Measurements from ENCODE around the gene CD40LG.

CD40LG gene

GRCh38 chrX:136650811-136651210 is 2.9 kb downstream of the CD40LG start:
- no peak overlapping the region for H3K27ac ChIP-seq
- no peak for DNase-seq
- no peaks in the 10 kb centered on the region for H3K27me3 ChIP-seq (replicated peaks)
- no peak for TF ChIP-seq CTCF (IDR thresholded peaks at IDR 0.05; ENCODE audit: low read depth, low read length, missing control alignments)
- H3K36me3 ChIP-seq (replicated peaks), result no peaks in the 10 kb centered on the region
- H3K4me3 ChIP-seq (ENCODE audit: low read depth, low read length), result no peak overlapping the region
- in situ Hi-C loops (cut with HindIII; ENCODE audit: low pct_ligation_motif_present, low sequenced_read_pairs), result no loop called here

GRCh38 chrX:136652822-136653723 is 5.1 kb downstream of the CD40LG start:
- DNase-seq, result no peak
- TF ChIP-seq CTCF (IDR thresholded peaks at IDR 0.05; ENCODE audit: low read depth, low read length, missing control alignments), result no peak

GRCh38 chrX:136656361-136656964 is 8.5 kb downstream of the CD40LG start:
- Histone ChIP-seq H3K27ac (no peak overlapping the region), H3K36me3 (replicated peaks) (no peaks in the 10 kb centered on the region), H3K27me3 (replicated peaks) (no peaks in the 10 kb centered on the region), H3K4me3 (ENCODE audit: low read depth, low read length) (no peak overlapping the region)
- no peak for TF ChIP-seq CTCF (IDR thresholded peaks at IDR 0.05; ENCODE audit: low read depth, low read length, missing control alignments)
- in situ Hi-C loops (cut with HindIII; ENCODE audit: low pct_ligation_motif_present, low sequenced_read_pairs), result no loop called here
- DNase-seq, result no peak

More at GRCh38 chrX:136652822-136653723, 5.1 kb downstream of the CD40LG start:
- no peaks in the 10 kb centered on the region for H3K27me3 ChIP-seq (replicated peaks)
- no peak overlapping the region for H3K27ac ChIP-seq
- no peak overlapping the region for H3K4me3 ChIP-seq (ENCODE audit: low read depth, low read length)
- H3K36me3 ChIP-seq (replicated peaks), result no peaks in the 10 kb centered on the region
- in situ Hi-C loops (cut with HindIII; ENCODE audit: low pct_ligation_motif_present, low sequenced_read_pairs), result no loop called here

- Histone ChIP-seq H3K27me3 (replicated peaks) (no peaks in the 10 kb centered on the region), H3K36me3 (replicated peaks) (no peaks in the 10 kb centered on the region), H3K4me3 (ENCODE audit: low read depth, low read length) (no peak overlapping the region), H3K27ac (no peak overlapping the region)
- in situ Hi-C loops (cut with HindIII; ENCODE audit: low pct_ligation_motif_present, low sequenced_read_pairs), result no loop called here
- TF ChIP-seq CTCF (IDR thresholded peaks at IDR 0.05; ENCODE audit: low read depth, low read length, missing control alignments), result no peak
- no peak for DNase-seq
These were observed 10.2 kb downstream of the CD40LG start for GRCh38 chrX:136658151-136658550.

- Histone ChIP-seq H3K27ac (no peak overlapping the region), H3K4me3 (ENCODE audit: low read depth, low read length) (no peak overlapping the region), H3K36me3 (replicated peaks) (no peaks in the 10 kb centered on the region), H3K27me3 (replicated peaks) (no peaks in the 10 kb centered on the region)
- in situ Hi-C loops (cut with HindIII; ENCODE audit: low pct_ligation_motif_present, low sequenced_read_pairs), result no loop called here
- no peak for DNase-seq
- TF ChIP-seq CTCF (IDR thresholded peaks at IDR 0.05; ENCODE audit: low read depth, low read length, missing control alignments), result no peak
These were observed 11.2 kb downstream of the CD40LG start for GRCh38 chrX:136659174-136659573.

Measured in brain microvascular endothelial cell (primary cell).